GM19025 (cell line): Measurements from ENCODE around the gene PGLYRP4.
"Not testable (repeated sequence)": the region's sequence is repeated elsewhere in the genome, so short reads cannot be mapped to it uniquely, and the experiment has no call there.

Experiments
- ATAC-seq: cut with Tn5 transposase; IDR thresholded peaks from one replicate; pipeline ENCODE4 v1.9.1; 2021; ENCODE audit warnings: mild to moderate bottlenecking, low read depth, moderate library complexity; ENCODE audit not compliant: unreplicated experiment

PGLYRP4 gene

GRCh38 chr1:153343040-153343681 lies 5.5 kb downstream of the PGLYRP4 start:
- ATAC-seq: no peak

GRCh38 chr1:153342178-153342577 lies 6.5 kb downstream of the PGLYRP4 start:
- ATAC-seq: no peak

GRCh38 chr1:153341431-153341934 lies 7.2 kb downstream of the PGLYRP4 start:
- no peak for ATAC-seq

GRCh38 chr1:153340356-153340755 lies 8.3 kb downstream of the PGLYRP4 start:
- ATAC-seq: no peak

GRCh38 chr1:153339802-153340201 lies 8.8 kb downstream of the PGLYRP4 start:
- no peak for ATAC-seq

GRCh38 chr1:153337980-153338853 lies 10.4 kb downstream of the PGLYRP4 start:
- ATAC-seq: no peak

- ATAC-seq: no peak
These were observed 12.0 kb downstream of the PGLYRP4 start for GRCh38 chr1:153336650-153337049.

- no peak for ATAC-seq
These were observed 14.7 kb downstream of the PGLYRP4 start for GRCh38 chr1:153333902-153334301.

GRCh38 chr1:153324912-153325311 lies 23.7 kb downstream of the PGLYRP4 start:
- no peak for ATAC-seq

- ATAC-seq: no peak
These were observed 26.1 kb downstream of the PGLYRP4 start for GRCh38 chr1:153322568-153322967.

GRCh38 chr1:153318145-153318544 lies 30.5 kb downstream of the PGLYRP4 start:
- ATAC-seq: not testable (repeated sequence)

GRCh38 chr1:153316013-153316412 lies 32.6 kb downstream of the PGLYRP4 start:
- ATAC-seq: not testable (repeated sequence)

GRCh38 chr1:153314388-153314787 lies 34.3 kb downstream of the PGLYRP4 start:
- not testable (repeated sequence) for ATAC-seq

GRCh38 chr1:153313288-153313687 lies 35.4 kb downstream of the PGLYRP4 start:
- no peak for ATAC-seq

GRCh38 chr1:153312570-153313186 lies 36.0 kb downstream of the PGLYRP4 start, which contains the start of gene PGLYRP3:
Gene PGLYRP3, minus strand, starts transcription at chr1:153312952. Its CDS starts 2,287 bp downstream, at chr1:153310665.
- no peak for ATAC-seq

GRCh38 chr1:153310526-153310925 lies 38.1 kb downstream of the PGLYRP4 start:
- no peak for ATAC-seq

- no peak for ATAC-seq
These were observed 39.2 kb downstream of the PGLYRP4 start for GRCh38 chr1:153309441-153309840.

- ATAC-seq: no peak
These were observed 40.1 kb downstream of the PGLYRP4 start for GRCh38 chr1:153308540-153308939.

GRCh38 chr1:153307221-153307600 lies 41.4 kb downstream of the PGLYRP4 start:
- ATAC-seq: no peak

GRCh38 chr1:153306303-153307220 lies 42.1 kb downstream of the PGLYRP4 start:
- ATAC-seq: no peak
